Hepatocyte (in vitro differentiated cells): Measurements from ENCODE around the gene ATMIN. TPM values are rescaled to one million over a fixed set of nuclear protein-coding genes. Genes with fewer than 3 reads are reported as not detected.
A peak's percentile ranks its signal among the peaks of the same experiment; 100 is the strongest.

Experiments used
- DNase-seq: peaks from one replicate; pipeline ENCODE4 v3.0.0-alpha.2; 2016; ENCODE audit warnings: low spot score
- H2AFZ ChIP-seq: fragments of 200-600 bp; sonication (generic); 2 replicates; pipeline ENCODE4 v1.6.0; 2016; ENCODE audit warnings: antibody characterized with exemption, mild to moderate bottlenecking
- H3K27ac ChIP-seq: fragments of 200-600 bp; sonication (generic); 2 replicates; pipeline ENCODE4 v1.5.1; 2016; ENCODE audit warnings: mild to moderate bottlenecking
- H3K27me3 ChIP-seq: fragments of 200-600 bp; sonication (generic); 2 replicates; pipeline ENCODE4 v1.6.1; 2016
- H3K36me3 ChIP-seq: fragments of 200-600 bp; sonication (generic); replicated peaks from 2 replicates; pipeline ENCODE4 v1.5.1; 2016; ENCODE audit warnings: low read depth; ENCODE audit not compliant: insufficient read depth
- H3K4me1 ChIP-seq: fragments of 200-600 bp; sonication (generic); 2 replicates; pipeline ENCODE4 v1.5.1; 2016; ENCODE audit warnings: mild to moderate bottlenecking, moderate library complexity; ENCODE audit not compliant: insufficient read depth
- H3K4me2 ChIP-seq: fragments of 200-600 bp; sonication (generic); 2 replicates; pipeline ENCODE4 v1.6.0; 2016
- H3K4me3 ChIP-seq: fragments of 200-600 bp; sonication (generic); 2 replicates; pipeline ENCODE4 v1.5.1; 2016; ENCODE audit warnings: mild to moderate bottlenecking
- H3K79me2 ChIP-seq: fragments of 200-600 bp; sonication (generic); 2 replicates; pipeline ENCODE4 v1.6.0; 2017; ENCODE audit warnings: mild to moderate bottlenecking
- H3K9me2 ChIP-seq: fragments of 200-600 bp; sonication (generic); replicated peaks from 2 replicates; pipeline ENCODE4 v1.6.0; 2017; ENCODE audit warnings: mild to moderate bottlenecking; ENCODE audit not compliant: insufficient read depth
- H3K9me3 ChIP-seq: fragments of 200-600 bp; sonication (generic); 2 replicates; pipeline ENCODE4 v1.5.1; 2016; ENCODE audit warnings: low read depth, mild to moderate bottlenecking
- H4K20me1 ChIP-seq: fragments of 200-600 bp; sonication (generic); 2 replicates; pipeline ENCODE4 v1.6.0; 2016; ENCODE audit warnings: mild to moderate bottlenecking; ENCODE audit not compliant: insufficient read depth, poor library complexity, severe bottlenecking
- EZH2 ChIP-seq: fragments of 200-600 bp; sonication (generic); IDR thresholded peaks from 2 replicates; pipeline ENCODE4 v1.6.1; 2016; ENCODE audit warnings: antibody characterized with exemption, mild to moderate bottlenecking, borderline replicate concordance
- EZH2phosphoT487 ChIP-seq: fragments of 200-600 bp; sonication (generic); IDR thresholded peaks from one replicate; pipeline ENCODE4 v1.6.1; 2018; ENCODE audit warnings: antibody characterized with exemption, mild to moderate bottlenecking, low read depth, moderate library complexity; ENCODE audit not compliant: unreplicated experiment, severe bottlenecking
- WGBS: methylation state at CpG from one replicate; pipeline ENCODE4 v1.1.6; 2016; ENCODE audit warnings: low lambda C conversion rate; ENCODE audit errors: missing lambda C conversion rate; 5-methylcytosine and 5-hydroxymethylcytosine counted together
- polyA plus RNA-seq: library from polyadenylated mRNA; unstranded; fragments of >200 nt; fragmentation: Nextera tagmentation; extraction: Ambion mirVana; gene quantifications from 2 replicates; pipeline ENCODE4 v1.2.1, GENCODE V29; 2016
- total RNA-seq: library from RNA; depleted of rRNA; stranded (reverse); fragments of >200 nt; gene quantifications from 2 replicates; pipeline ENCODE4 v1.2.3, GENCODE V29; 2014
- TF ChIP-seq, protein P1 (sequence below): fragments of 200-600 bp; sonication (generic); IDR thresholded peaks from 2 replicates; pipeline ENCODE4 v1.5.1; 2016; ENCODE audit warnings: antibody characterized with exemption, mild to moderate bottlenecking; ENCODE audit not compliant: poor library complexity

Gene ATMIN
- total and polyA plus RNA-seq, 2 experiments from 2014 or later, result 30.7 to 58.4 TPM

GRCh38 chr16:81006813-81007695, 28.6 kb upstream of the ATMIN start, which contains the start of the genes CENPN and CMC2:
TSS of gene CENPN (plus strand) at chr16:81007214. CDS start at chr16:81011940, 4,726 bp downstream.
TSS of gene CMC2 (minus strand) at chr16:81006885. CDS start at chr16:80997394, 9,491 bp downstream.
- Histone ChIP-seq H3K27me3 (no peaks in the 10 kb centered on the region), H3K79me2 (peaks cover 57% of the 10 kb centered on the region), H3K9me2 (no peaks in the 10 kb centered on the region), H2AFZ (peak within 1 kb of the TSS; percentile 76), H3K9me3 (no peaks in the 10 kb centered on the region), H3K27ac (peak within 1 kb of the TSS; percentile 99), H3K36me3 (no peaks in the 10 kb centered on the region), H3K4me3 (peak within 1 kb of the TSS; percentile 61), H4K20me1 (peaks cover 3% of the 10 kb centered on the region), H3K4me1 (peaks cover 3% of the 10 kb centered on the region), H3K4me2 (peak within 1 kb of the TSS; percentile 85)
- TF ChIP-seq EZH2phosphoT487, result no peak
- TF ChIP-seq, protein P1, sequence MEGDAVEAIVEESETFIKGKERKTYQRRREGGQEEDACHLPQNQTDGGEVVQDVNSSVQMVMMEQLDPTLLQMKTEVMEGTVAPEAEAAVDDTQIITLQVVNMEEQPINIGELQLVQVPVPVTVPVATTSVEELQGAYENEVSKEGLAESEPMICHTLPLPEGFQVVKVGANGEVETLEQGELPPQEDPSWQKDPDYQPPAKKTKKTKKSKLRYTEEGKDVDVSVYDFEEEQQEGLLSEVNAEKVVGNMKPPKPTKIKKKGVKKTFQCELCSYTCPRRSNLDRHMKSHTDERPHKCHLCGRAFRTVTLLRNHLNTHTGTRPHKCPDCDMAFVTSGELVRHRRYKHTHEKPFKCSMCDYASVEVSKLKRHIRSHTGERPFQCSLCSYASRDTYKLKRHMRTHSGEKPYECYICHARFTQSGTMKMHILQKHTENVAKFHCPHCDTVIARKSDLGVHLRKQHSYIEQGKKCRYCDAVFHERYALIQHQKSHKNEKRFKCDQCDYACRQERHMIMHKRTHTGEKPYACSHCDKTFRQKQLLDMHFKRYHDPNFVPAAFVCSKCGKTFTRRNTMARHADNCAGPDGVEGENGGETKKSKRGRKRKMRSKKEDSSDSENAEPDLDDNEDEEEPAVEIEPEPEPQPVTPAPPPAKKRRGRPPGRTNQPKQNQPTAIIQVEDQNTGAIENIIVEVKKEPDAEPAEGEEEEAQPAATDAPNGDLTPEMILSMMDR, result no peak
- no peak for TF ChIP-seq EZH2
- 1% methylated on average over 63 of the region's 75 CpGs for WGBS
- DNase-seq, result peak; percentile 99

GRCh38 chr16:81008505-81008789, 27.2 kb upstream of the ATMIN start:
- DNase-seq, result no peak
- H3K36me3 ChIP-seq, result no peaks in the 10 kb centered on the region
- peaks cover 3% of the 10 kb centered on the region for H3K4me1 ChIP-seq
- peaks cover 3% of the 10 kb centered on the region for H4K20me1 ChIP-seq
- H3K4me3 ChIP-seq, result peak overlapping the region; percentile 35
- peaks cover 43% of the 10 kb centered on the region for H3K79me2 ChIP-seq
- TF ChIP-seq EZH2 (no peak), EZH2phosphoT487 (no peak)
- TF ChIP-seq, protein P1, result no peak
- H3K9me2 ChIP-seq, result no peaks in the 10 kb centered on the region
- H2AFZ ChIP-seq, result peak overlapping the region; percentile 76
- no peaks in the 10 kb centered on the region for H3K9me3 ChIP-seq
- H3K4me2 ChIP-seq, result peak overlapping the region; percentile 81
- H3K27ac ChIP-seq, result peak overlapping the region; percentile 99
- H3K27me3 ChIP-seq, result no peaks in the 10 kb centered on the region
- 98% methylated on average over 12 of the region's 12 CpGs for WGBS

DNA sequence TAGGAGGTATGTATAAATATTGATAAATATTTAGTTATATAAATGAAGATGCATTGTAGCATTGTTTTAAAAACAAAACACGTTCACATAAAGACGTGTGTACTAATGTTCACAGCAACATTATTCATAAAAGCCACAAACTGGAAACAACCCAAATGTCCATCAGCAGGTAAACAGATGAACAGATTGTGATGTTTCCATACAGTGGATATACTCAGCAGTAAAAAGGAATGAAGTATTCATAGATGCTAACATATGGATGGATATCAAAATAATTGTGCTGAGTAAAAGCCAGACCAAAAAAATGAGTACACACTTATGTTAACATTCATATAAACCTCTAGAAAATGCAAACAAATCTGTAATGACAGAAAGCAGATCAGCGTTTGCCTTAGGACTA, 22.7 kb upstream of the ATMIN start:
- no peaks in the 10 kb centered on the region for H3K9me2 ChIP-seq
- TF ChIP-seq EZH2 (no peak), EZH2phosphoT487 (no peak)
- TF ChIP-seq, protein P1, result no peak
- 92% methylated on average over 3 of the region's 3 CpGs for WGBS
- no peaks in the 10 kb centered on the region for H3K36me3 ChIP-seq
- H3K9me3 ChIP-seq, result no peaks in the 10 kb centered on the region
- no peaks in the 10 kb centered on the region for H3K4me1 ChIP-seq
- H3K27ac ChIP-seq, result no peak overlapping the region
- no peak overlapping the region for H3K4me3 ChIP-seq
- H3K27me3 ChIP-seq, result no peaks in the 10 kb centered on the region
- DNase-seq, result no peak
- H4K20me1 ChIP-seq, result no peaks in the 10 kb centered on the region
- H3K4me2 ChIP-seq, result no peak overlapping the region
- H3K79me2 ChIP-seq, result peaks cover 17% of the 10 kb centered on the region
- H2AFZ ChIP-seq, result no peak overlapping the region
